SK-N-SH treated with all-trans-retinoic acid at 6 μM for 48 hours (cell line): ENCODE results near the gene F7.

Experiments
- ATAC-seq: fragments of 200-7000 bp; cut with Tn5 transposase; 3 replicates; pipeline ENCODE4 v1.9.1; 2020; ENCODE audit warnings: mild to moderate bottlenecking, moderate library complexity
- ARNTL ChIP-seq: fragments of 450-650 bp; formaldehyde crosslinking; IDR thresholded peaks from 2 replicates; pipeline ENCODE4 v1.5.0; 2020; ENCODE audit warnings: low read depth, mild to moderate bottlenecking, moderate library complexity, borderline replicate concordance
- BACH2 ChIP-seq: fragments of 250-450 bp; sonication (Bioruptor Pico); IDR thresholded peaks from 2 replicates; pipeline ENCODE4 v1.9.0; 2021; ENCODE audit warnings: mild to moderate bottlenecking, borderline replicate concordance
- CREB5 ChIP-seq: fragments of 250-450 bp; sonication (Bioruptor Pico); IDR thresholded peaks from 2 replicates; pipeline ENCODE4 v1.5.1; 2020; ENCODE audit warnings: low read depth, mild to moderate bottlenecking, moderate library complexity
- CSDC2 ChIP-seq: fragments of 250-450 bp; sonication (Bioruptor Pico); IDR thresholded peaks from 2 replicates; pipeline ENCODE4 v1.5.0; 2020; ENCODE audit warnings: mild to moderate bottlenecking, moderate library complexity
- CSRNP3 ChIP-seq: fragments of 250-450 bp; sonication (Bioruptor Pico); IDR thresholded peaks from 2 replicates; pipeline ENCODE4 v1.5.1; 2021; ENCODE audit warnings: mild to moderate bottlenecking, moderate library complexity
- ESRRG ChIP-seq: fragments of 250-450 bp; sonication (Bioruptor Pico); IDR thresholded peaks from 2 replicates; pipeline ENCODE4 v1.6.1; 2021; ENCODE audit warnings: mild to moderate bottlenecking
- ISL1 ChIP-seq: fragments of 250-450 bp; sonication (Bioruptor Pico); IDR thresholded peaks from 2 replicates; pipeline ENCODE4 v2.1.2; 2022; ENCODE audit warnings: mild to moderate bottlenecking, moderate library complexity
- POU6F1 ChIP-seq: fragments of 250-450 bp; sonication (Bioruptor Pico); IDR thresholded peaks from 2 replicates; pipeline ENCODE4 v1.8.0; 2021; ENCODE audit warnings: low read depth, mild to moderate bottlenecking, moderate library complexity, borderline replicate concordance
- PPARA ChIP-seq: fragments of 250-450 bp; sonication (Bioruptor Pico); IDR thresholded peaks from 2 replicates; pipeline ENCODE4 v1.5.0; 2020; ENCODE audit warnings: mild to moderate bottlenecking, borderline replicate concordance
- RARB ChIP-seq: fragments of 250-450 bp; sonication (Bioruptor Pico); IDR thresholded peaks from 2 replicates; pipeline ENCODE4 v1.8.0; 2021; ENCODE audit warnings: mild to moderate bottlenecking, moderate library complexity
- SNAI2 ChIP-seq: fragments of 250-450 bp; sonication (Bioruptor Pico); IDR thresholded peaks from 2 replicates; pipeline ENCODE4 v1.5.0; 2020; ENCODE audit warnings: mild to moderate bottlenecking, moderate library complexity
- TCF4 ChIP-seq: fragments of 250-450 bp; sonication (Bioruptor Pico); IDR thresholded peaks from 2 replicates; pipeline ENCODE4 v1.8.0; 2021; ENCODE audit warnings: mild to moderate bottlenecking, moderate library complexity, borderline replicate concordance
- TOX ChIP-seq: fragments of 250-450 bp; sonication (Bioruptor Pico); IDR thresholded peaks from 2 replicates; pipeline ENCODE4 v1.8.0; 2021; ENCODE audit warnings: mild to moderate bottlenecking, moderate library complexity, borderline replicate concordance
- ZC3H10 ChIP-seq: fragments of 250-450 bp; sonication (Bioruptor Pico); IDR thresholded peaks from 2 replicates; pipeline ENCODE4 v1.5.1; 2021; ENCODE audit warnings: mild to moderate bottlenecking, moderate library complexity
- ZFP30 ChIP-seq: fragments of 450-650 bp; formaldehyde crosslinking; IDR thresholded peaks from 2 replicates; pipeline ENCODE4 v1.5.0; 2022; ENCODE audit warnings: mild to moderate bottlenecking, moderate library complexity
- ZNF565 ChIP-seq: fragments of 450-650 bp; formaldehyde crosslinking; conservative IDR thresholded peaks from 2 replicates; pipeline ENCODE4 v1.5.0; 2020; ENCODE audit warnings: low read depth, mild to moderate bottlenecking, moderate library complexity
- ZNF70 ChIP-seq: fragments of 450-650 bp; formaldehyde crosslinking; IDR thresholded peaks from 2 replicates; pipeline ENCODE4 v1.5.0; 2020; ENCODE audit warnings: mild to moderate bottlenecking, moderate library complexity
- ZNF8 ChIP-seq: fragments of 450-650 bp; formaldehyde crosslinking; IDR thresholded peaks from 2 replicates; pipeline ENCODE4 v1.5.0; 2020; ENCODE audit warnings: mild to moderate bottlenecking, moderate library complexity
- TF ChIP-seq, protein P1 (sequence below): fragments of 250-450 bp; sonication (Bioruptor Pico); IDR thresholded peaks from 2 replicates; pipeline ENCODE4 v1.5.0; 2020; ENCODE audit warnings: mild to moderate bottlenecking, moderate library complexity
- TF ChIP-seq, protein P2 (sequence below): fragments of 250-450 bp; sonication (Bioruptor Pico); IDR thresholded peaks from 2 replicates; pipeline ENCODE4 v1.8.0; 2020; ENCODE audit warnings: mild to moderate bottlenecking, moderate library complexity, borderline replicate concordance

The F7 gene

GRCh38 chr13:113117335-113117872 is 11.8 kb downstream of the F7 start:
- TF ChIP-seq ESRRG (CRISPR knock-in tag), result no peak
- no peak for TF ChIP-seq CSDC2 (CRISPR knock-in tag)
- TF ChIP-seq TCF4 (CRISPR knock-in tag), result no peak
- TF ChIP-seq ISL1, result no peak
- no peak for TF ChIP-seq TOX (CRISPR knock-in tag)
- TF ChIP-seq, protein P1, sequence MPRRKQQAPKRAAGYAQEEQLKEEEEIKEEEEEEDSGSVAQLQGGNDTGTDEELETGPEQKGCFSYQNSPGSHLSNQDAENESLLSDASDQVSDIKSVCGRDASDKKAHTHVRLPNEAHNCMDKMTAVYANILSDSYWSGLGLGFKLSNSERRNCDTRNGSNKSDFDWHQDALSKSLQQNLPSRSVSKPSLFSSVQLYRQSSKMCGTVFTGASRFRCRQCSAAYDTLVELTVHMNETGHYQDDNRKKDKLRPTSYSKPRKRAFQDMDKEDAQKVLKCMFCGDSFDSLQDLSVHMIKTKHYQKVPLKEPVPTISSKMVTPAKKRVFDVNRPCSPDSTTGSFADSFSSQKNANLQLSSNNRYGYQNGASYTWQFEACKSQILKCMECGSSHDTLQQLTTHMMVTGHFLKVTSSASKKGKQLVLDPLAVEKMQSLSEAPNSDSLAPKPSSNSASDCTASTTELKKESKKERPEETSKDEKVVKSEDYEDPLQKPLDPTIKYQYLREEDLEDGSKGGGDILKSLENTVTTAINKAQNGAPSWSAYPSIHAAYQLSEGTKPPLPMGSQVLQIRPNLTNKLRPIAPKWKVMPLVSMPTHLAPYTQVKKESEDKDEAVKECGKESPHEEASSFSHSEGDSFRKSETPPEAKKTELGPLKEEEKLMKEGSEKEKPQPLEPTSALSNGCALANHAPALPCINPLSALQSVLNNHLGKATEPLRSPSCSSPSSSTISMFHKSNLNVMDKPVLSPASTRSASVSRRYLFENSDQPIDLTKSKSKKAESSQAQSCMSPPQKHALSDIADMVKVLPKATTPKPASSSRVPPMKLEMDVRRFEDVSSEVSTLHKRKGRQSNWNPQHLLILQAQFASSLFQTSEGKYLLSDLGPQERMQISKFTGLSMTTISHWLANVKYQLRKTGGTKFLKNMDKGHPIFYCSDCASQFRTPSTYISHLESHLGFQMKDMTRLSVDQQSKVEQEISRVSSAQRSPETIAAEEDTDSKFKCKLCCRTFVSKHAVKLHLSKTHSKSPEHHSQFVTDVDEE (CRISPR knock-in tag), result no peak
- TF ChIP-seq ZNF8 (CRISPR knock-in tag), result no peak
- TF ChIP-seq ZC3H10, result no peak
- no peak for TF ChIP-seq ZFP30 (CRISPR knock-in tag)
- no peak for TF ChIP-seq RARB (CRISPR knock-in tag)
- no peak for TF ChIP-seq ZNF70 (CRISPR knock-in tag)
- TF ChIP-seq CREB5 (CRISPR knock-in tag), result no peak
- TF ChIP-seq ARNTL, result no peak
- TF ChIP-seq ZNF565 (CRISPR knock-in tag), result no peak
- no peak for TF ChIP-seq PPARA (CRISPR knock-in tag)
- ATAC-seq, result no peak

- TF ChIP-seq RARB (CRISPR knock-in tag), result no peak
- no peak for TF ChIP-seq ZC3H10
- TF ChIP-seq SNAI2, result no peak
- no peak for TF ChIP-seq BACH2 (CRISPR knock-in tag)
- TF ChIP-seq ESRRG (CRISPR knock-in tag), result no peak
- no peak for TF ChIP-seq ISL1
- TF ChIP-seq ZFP30 (CRISPR knock-in tag), result no peak
- TF ChIP-seq, protein P2, sequence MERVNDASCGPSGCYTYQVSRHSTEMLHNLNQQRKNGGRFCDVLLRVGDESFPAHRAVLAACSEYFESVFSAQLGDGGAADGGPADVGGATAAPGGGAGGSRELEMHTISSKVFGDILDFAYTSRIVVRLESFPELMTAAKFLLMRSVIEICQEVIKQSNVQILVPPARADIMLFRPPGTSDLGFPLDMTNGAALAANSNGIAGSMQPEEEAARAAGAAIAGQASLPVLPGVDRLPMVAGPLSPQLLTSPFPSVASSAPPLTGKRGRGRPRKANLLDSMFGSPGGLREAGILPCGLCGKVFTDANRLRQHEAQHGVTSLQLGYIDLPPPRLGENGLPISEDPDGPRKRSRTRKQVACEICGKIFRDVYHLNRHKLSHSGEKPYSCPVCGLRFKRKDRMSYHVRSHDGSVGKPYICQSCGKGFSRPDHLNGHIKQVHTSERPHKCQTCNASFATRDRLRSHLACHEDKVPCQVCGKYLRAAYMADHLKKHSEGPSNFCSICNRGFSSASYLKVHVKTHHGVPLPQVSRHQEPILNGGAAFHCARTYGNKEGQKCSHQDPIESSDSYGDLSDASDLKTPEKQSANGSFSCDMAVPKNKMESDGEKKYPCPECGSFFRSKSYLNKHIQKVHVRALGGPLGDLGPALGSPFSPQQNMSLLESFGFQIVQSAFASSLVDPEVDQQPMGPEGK (CRISPR knock-in tag), result no peak
- TF ChIP-seq ARNTL, result no peak
- TF ChIP-seq CSDC2 (CRISPR knock-in tag), result no peak
- TF ChIP-seq TCF4 (CRISPR knock-in tag), result no peak
- no peak for TF ChIP-seq CSRNP3 (CRISPR knock-in tag)
- no peak for TF ChIP-seq PPARA (CRISPR knock-in tag)
- no peak for TF ChIP-seq TOX (CRISPR knock-in tag)
- TF ChIP-seq, protein P1 (CRISPR knock-in tag), result no peak
- no peak for TF ChIP-seq ZNF8 (CRISPR knock-in tag)
- no peak for TF ChIP-seq CREB5 (CRISPR knock-in tag)
- TF ChIP-seq POU6F1 (CRISPR knock-in tag), result no peak
- no peak for ATAC-seq
These were observed 12.3 kb downstream of the F7 start for GRCh38 chr13:113117911-113118260.
